ACHN (cell line): Measurements from ENCODE around the gene HYAL3.
"Not testable (repeated sequence)": the region's sequence is repeated elsewhere in the genome, so short reads cannot be mapped to it uniquely, and the experiment has no call there.

ENCODE experiments used
- DNase-seq: peaks from one replicate; pipeline ENCODE4 v3.0.0-alpha.2; 2015
- in situ Hi-C: cut with HindIII; loops from 2 replicates; pipeline ENCODE4 v1.10.0; 2017; ENCODE audit warnings: low sequenced_read_pairs, low pct_ligation_motif_present, low pct_unique_long_range_greater_than_20kb

The HYAL3 gene

GRCh38 chr3:50264964-50265485, 34.2 kb downstream of the HYAL3 start:
- in situ Hi-C loops: no loop called here
- DNase-seq: no peak

- DNase-seq: peak; percentile 92
- in situ Hi-C loops: no loop called here
Observed at GRCh38 chr3:50264383-50264963, 34.7 kb downstream of the HYAL3 start.

GRCh38 chr3:50263478-50264382, 35.5 kb downstream of the HYAL3 start:
- DNase-seq: no peak
- in situ Hi-C loops: no loop called here

- in situ Hi-C loops: no loop called here
- DNase-seq: no peak
Observed at GRCh38 chr3:50262778-50263177, 36.4 kb downstream of the HYAL3 start.

GRCh38 chr3:50262200-50262599, 37.0 kb downstream of the HYAL3 start:
- in situ Hi-C loops: not testable (repeated sequence)

GRCh38 chr3:50261505-50261904, 37.7 kb downstream of the HYAL3 start:
- no peak for DNase-seq
- in situ Hi-C loops: no loop called here

More at GRCh38 chr3:50262200-50262599, 37.0 kb downstream of the HYAL3 start:
- DNase-seq: not testable (repeated sequence)

GRCh38 chr3:50260942-50261441, 38.2 kb downstream of the HYAL3 start:
- in situ Hi-C loops: no loop called here
- no peak for DNase-seq

- in situ Hi-C loops: no loop called here
- DNase-seq: peak; percentile 87
Observed at GRCh38 chr3:50260027-50260941, 38.9 kb downstream of the HYAL3 start.

- in situ Hi-C loops: no loop called here
- no peak for DNase-seq
Observed at GRCh38 chr3:50259432-50260026, 39.7 kb downstream of the HYAL3 start.

GRCh38 chr3:50258979-50259378, 40.2 kb downstream of the HYAL3 start:
- in situ Hi-C loops: no loop called here
- DNase-seq: no peak

- in situ Hi-C loops: no loop called here
- DNase-seq: no peak
Observed at GRCh38 chr3:50258029-50258680, 41.0 kb downstream of the HYAL3 start.

- DNase-seq: no peak
- in situ Hi-C loops: no loop called here
Observed at GRCh38 chr3:50256978-50257890, 42.0 kb downstream of the HYAL3 start.

- in situ Hi-C loops: no loop called here
- no peak for DNase-seq
Observed at GRCh38 chr3:50255251-50255615, 44.0 kb downstream of the HYAL3 start.

GRCh38 chr3:50254577-50255250, 44.5 kb downstream of the HYAL3 start:
- in situ Hi-C loops: no loop called here
- DNase-seq: no peak

- DNase-seq: no peak
- in situ Hi-C loops: no loop called here
Observed at GRCh38 chr3:50251220-50251619, 48.0 kb downstream of the HYAL3 start.

GRCh38 chr3:50250514-50250913, 48.7 kb downstream of the HYAL3 start:
- in situ Hi-C loops: no loop called here
- no peak for DNase-seq
